ENCODE measurements around the gene TSACC.

DNA sequence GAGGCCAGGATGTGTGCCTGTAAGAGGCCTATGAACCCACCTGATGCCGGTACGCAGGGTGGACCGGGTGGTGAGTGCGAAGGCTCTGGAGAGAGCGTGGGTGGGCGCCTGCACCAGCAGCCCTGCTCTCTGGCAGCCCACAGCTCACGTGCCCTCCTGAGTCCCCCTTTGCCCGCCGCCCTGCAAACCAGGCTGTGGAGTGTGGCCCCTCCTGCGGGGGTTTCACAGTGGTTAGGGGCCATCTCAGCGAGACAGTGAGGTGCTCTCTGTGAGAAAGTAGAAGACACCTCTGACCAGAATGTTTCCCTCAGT, 53.0 kb downstream of the TSACC start:
- TF ChIP-seq, protein P1, sequence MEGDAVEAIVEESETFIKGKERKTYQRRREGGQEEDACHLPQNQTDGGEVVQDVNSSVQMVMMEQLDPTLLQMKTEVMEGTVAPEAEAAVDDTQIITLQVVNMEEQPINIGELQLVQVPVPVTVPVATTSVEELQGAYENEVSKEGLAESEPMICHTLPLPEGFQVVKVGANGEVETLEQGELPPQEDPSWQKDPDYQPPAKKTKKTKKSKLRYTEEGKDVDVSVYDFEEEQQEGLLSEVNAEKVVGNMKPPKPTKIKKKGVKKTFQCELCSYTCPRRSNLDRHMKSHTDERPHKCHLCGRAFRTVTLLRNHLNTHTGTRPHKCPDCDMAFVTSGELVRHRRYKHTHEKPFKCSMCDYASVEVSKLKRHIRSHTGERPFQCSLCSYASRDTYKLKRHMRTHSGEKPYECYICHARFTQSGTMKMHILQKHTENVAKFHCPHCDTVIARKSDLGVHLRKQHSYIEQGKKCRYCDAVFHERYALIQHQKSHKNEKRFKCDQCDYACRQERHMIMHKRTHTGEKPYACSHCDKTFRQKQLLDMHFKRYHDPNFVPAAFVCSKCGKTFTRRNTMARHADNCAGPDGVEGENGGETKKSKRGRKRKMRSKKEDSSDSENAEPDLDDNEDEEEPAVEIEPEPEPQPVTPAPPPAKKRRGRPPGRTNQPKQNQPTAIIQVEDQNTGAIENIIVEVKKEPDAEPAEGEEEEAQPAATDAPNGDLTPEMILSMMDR (IDR thresholded peaks at IDR 0.05) = no peak
- TF ChIP-seq POLR2A (IDR thresholded peaks at IDR 0.05) = no peak
